Neural cell (in vitro differentiated cells): Measurements from ENCODE around the gene TENM3. TPM values are rescaled to one million over a fixed set of nuclear protein-coding genes. Genes with fewer than 3 reads are reported as not detected.

Experiments
- H2AFZ ChIP-seq: fragments of 200-600, 300-800 bp; sonication (generic), shearing (Covaris generic); 2 replicates; pipeline ENCODE4 v1.6.0; 2014; ENCODE audit warnings: low read depth, mild to moderate bottlenecking, antibody characterized with exemption, low read length, moderate library complexity
- H3F3A ChIP-seq: fragments of 200-600 bp; shearing (Covaris generic); 2 replicates; pipeline ENCODE4 v1.6.1; 2016; ENCODE audit warnings: mild to moderate bottlenecking, moderate library complexity, mixed read lengths, antibody characterized with exemption, low read length; ENCODE audit not compliant: insufficient read depth, poor library complexity, severe bottlenecking
- H3K27ac ChIP-seq: fragments of 200-600, 300-800 bp; sonication (generic), shearing (Covaris generic); 2 replicates; pipeline ENCODE4 v1.5.1; 2014; ENCODE audit warnings: mild to moderate bottlenecking, low read length, moderate library complexity
- H3K27me3 ChIP-seq: fragments of 300-800, 200-600 bp; sonication (generic), shearing (Covaris generic); 2 replicates; pipeline ENCODE4 v1.6.0; 2014; ENCODE audit warnings: mild to moderate bottlenecking, low read depth, low read length, moderate library complexity; ENCODE audit not compliant: insufficient read depth
- H3K36me3 ChIP-seq: fragments of 300-800, 200-600 bp; sonication (generic), shearing (Covaris generic); 2 replicates; pipeline ENCODE4 v1.5.1; 2014; ENCODE audit warnings: mild to moderate bottlenecking, antibody characterized with exemption, low read length, moderate library complexity; ENCODE audit not compliant: insufficient read depth
- H3K4me2 ChIP-seq: fragments of 300-800, 200-600 bp; sonication (generic), shearing (Covaris generic); 2 replicates; pipeline ENCODE4 v1.6.0; 2014; ENCODE audit warnings: mild to moderate bottlenecking, low read length
- H3K4me3 ChIP-seq: fragments of 300-800, 200-600 bp; sonication (generic), shearing (Covaris generic); 2 replicates; pipeline ENCODE4 v1.5.1; 2014; ENCODE audit warnings: mild to moderate bottlenecking, low read length, moderate library complexity
- H3K79me2 ChIP-seq: fragments of 200-600 bp; shearing (Covaris generic); replicated peaks from 2 replicates; pipeline ENCODE4 v1.6.0; 2014; ENCODE audit warnings: mild to moderate bottlenecking, low read length, moderate library complexity; ENCODE audit not compliant: insufficient read depth
- H3K9ac ChIP-seq: fragments of 300-800, 200-600 bp; sonication (generic), shearing (Covaris generic); 2 replicates; pipeline ENCODE4 v1.6.1; 2016; ENCODE audit warnings: mild to moderate bottlenecking, low read length, mixed read lengths
- H3K9me2 ChIP-seq: fragments of 200-600 bp; shearing (Covaris generic); 2 replicates; pipeline ENCODE4 v1.6.1; 2016; ENCODE audit warnings: mild to moderate bottlenecking, low read length, mixed read lengths; ENCODE audit not compliant: insufficient read depth
- H3K9me3 ChIP-seq: fragments of 200-600, 300-800 bp; sonication (generic), shearing (Covaris generic); 2 replicates; pipeline ENCODE4 v1.6.1; 2016; ENCODE audit warnings: mild to moderate bottlenecking, mixed run types, low read length, moderate library complexity, mixed read lengths
- H4K20me1 ChIP-seq: fragments of 200-600 bp; shearing (Covaris generic); 2 replicates; pipeline ENCODE4 v1.6.1; 2016; ENCODE audit warnings: mild to moderate bottlenecking, mixed run types; ENCODE audit not compliant: insufficient read depth
- EP300 ChIP-seq: fragments of 450-650 bp; conservative IDR thresholded peaks from 2 replicates; pipeline ENCODE4 v1.6.1; 2014; ENCODE audit warnings: antibody characterized with exemption, mild to moderate bottlenecking, moderate library complexity; ENCODE audit not compliant: poor library complexity, severe bottlenecking
- EZH2 ChIP-seq: fragments of 200-600, 300-800 bp; shearing (Covaris generic), sonication (generic); IDR thresholded peaks from 2 replicates; pipeline ENCODE4 v1.6.1; 2014; ENCODE audit warnings: antibody characterized with exemption, low read length, borderline replicate concordance, mild to moderate bottlenecking; ENCODE audit not compliant: insufficient read depth, poor library complexity, severe bottlenecking
- MXI1 ChIP-seq: fragments of 450-650 bp; conservative IDR thresholded peaks from 2 replicates; pipeline ENCODE4 v1.6.1; 2014; ENCODE audit warnings: antibody characterized with exemption, mild to moderate bottlenecking; ENCODE audit not compliant: poor library complexity, severe bottlenecking
- POLR2AphosphoS5 ChIP-seq: IDR thresholded peaks from 2 replicates; pipeline ENCODE4 v1.6.1; 2012
- RAD21 ChIP-seq: fragments of 450-650 bp; conservative IDR thresholded peaks from 2 replicates; pipeline ENCODE4 v1.6.1; 2014; ENCODE audit warnings: antibody characterized with exemption, mild to moderate bottlenecking, moderate library complexity
- SMC3 ChIP-seq: fragments of 450-650 bp; conservative IDR thresholded peaks from 2 replicates; pipeline ENCODE4 v1.6.1; 2014; ENCODE audit warnings: antibody characterized with exemption, mild to moderate bottlenecking, moderate library complexity; ENCODE audit not compliant: poor library complexity
- TAF1 ChIP-seq: IDR thresholded peaks from 2 replicates; pipeline ENCODE4 v1.6.1; 2012; ENCODE audit warnings: low read depth
- polyA plus RNA-seq: library from polyadenylated mRNA; depleted of rRNA; stranded (reverse); fragments of >200 nt; gene quantifications from 2 replicates; pipeline ENCODE4 v1.2.3, GENCODE V29; 2014
- TF ChIP-seq, protein P1 (sequence below): IDR thresholded peaks from 2 replicates; pipeline ENCODE4 v1.6.1; 2012; ENCODE audit warnings: borderline replicate concordance
- TF ChIP-seq, protein P2 (sequence below): fragments of 450-650 bp; IDR thresholded peaks from 2 replicates; pipeline ENCODE4 v1.5.1; 2014; ENCODE audit warnings: antibody characterized with exemption, mild to moderate bottlenecking, moderate library complexity; ENCODE audit not compliant: poor library complexity, severe bottlenecking

TENM3 gene
- polyA plus RNA-seq, 1 donor from 2014 or later, result 7.3 TPM

DNA sequence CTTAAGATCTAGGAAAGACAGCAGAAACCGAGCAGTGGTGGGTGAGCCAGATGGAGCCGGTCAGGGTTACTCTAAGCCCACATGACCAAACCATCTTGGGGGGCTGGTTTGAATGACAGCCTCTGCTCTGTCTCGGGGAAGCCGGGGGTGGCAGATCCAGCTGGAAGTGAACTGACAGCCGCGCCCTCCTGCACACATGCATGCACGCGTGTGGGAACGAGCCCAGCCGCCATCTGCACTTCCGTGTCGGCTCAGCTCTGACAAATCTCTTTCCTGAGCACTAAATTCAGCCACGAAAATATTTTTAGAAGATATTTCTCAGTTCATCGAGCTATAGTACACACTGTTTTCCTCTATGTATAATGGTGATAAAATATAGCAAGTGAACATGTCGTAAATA, 558.4 kb downstream of the TENM3 start:
- H3K9ac ChIP-seq, result no peak overlapping the region
- H3K27me3 ChIP-seq, result no peaks in the 10 kb centered on the region
- peaks cover 10% of the 10 kb centered on the region for H3K9me3 ChIP-seq
- H3K9me2 ChIP-seq, result no peaks in the 10 kb centered on the region
- TF ChIP-seq EP300 (no peak), POLR2AphosphoS5 (no peak), MXI1 (no peak), RAD21 (no peak), EZH2 (no peak), SMC3 (no peak), TAF1 (no peak)
- TF ChIP-seq, protein P1, sequence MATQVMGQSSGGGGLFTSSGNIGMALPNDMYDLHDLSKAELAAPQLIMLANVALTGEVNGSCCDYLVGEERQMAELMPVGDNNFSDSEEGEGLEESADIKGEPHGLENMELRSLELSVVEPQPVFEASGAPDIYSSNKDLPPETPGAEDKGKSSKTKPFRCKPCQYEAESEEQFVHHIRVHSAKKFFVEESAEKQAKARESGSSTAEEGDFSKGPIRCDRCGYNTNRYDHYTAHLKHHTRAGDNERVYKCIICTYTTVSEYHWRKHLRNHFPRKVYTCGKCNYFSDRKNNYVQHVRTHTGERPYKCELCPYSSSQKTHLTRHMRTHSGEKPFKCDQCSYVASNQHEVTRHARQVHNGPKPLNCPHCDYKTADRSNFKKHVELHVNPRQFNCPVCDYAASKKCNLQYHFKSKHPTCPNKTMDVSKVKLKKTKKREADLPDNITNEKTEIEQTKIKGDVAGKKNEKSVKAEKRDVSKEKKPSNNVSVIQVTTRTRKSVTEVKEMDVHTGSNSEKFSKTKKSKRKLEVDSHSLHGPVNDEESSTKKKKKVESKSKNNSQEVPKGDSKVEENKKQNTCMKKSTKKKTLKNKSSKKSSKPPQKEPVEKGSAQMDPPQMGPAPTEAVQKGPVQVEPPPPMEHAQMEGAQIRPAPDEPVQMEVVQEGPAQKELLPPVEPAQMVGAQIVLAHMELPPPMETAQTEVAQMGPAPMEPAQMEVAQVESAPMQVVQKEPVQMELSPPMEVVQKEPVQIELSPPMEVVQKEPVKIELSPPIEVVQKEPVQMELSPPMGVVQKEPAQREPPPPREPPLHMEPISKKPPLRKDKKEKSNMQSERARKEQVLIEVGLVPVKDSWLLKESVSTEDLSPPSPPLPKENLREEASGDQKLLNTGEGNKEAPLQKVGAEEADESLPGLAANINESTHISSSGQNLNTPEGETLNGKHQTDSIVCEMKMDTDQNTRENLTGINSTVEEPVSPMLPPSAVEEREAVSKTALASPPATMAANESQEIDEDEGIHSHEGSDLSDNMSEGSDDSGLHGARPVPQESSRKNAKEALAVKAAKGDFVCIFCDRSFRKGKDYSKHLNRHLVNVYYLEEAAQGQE, result no peak
- TF ChIP-seq, protein P2, sequence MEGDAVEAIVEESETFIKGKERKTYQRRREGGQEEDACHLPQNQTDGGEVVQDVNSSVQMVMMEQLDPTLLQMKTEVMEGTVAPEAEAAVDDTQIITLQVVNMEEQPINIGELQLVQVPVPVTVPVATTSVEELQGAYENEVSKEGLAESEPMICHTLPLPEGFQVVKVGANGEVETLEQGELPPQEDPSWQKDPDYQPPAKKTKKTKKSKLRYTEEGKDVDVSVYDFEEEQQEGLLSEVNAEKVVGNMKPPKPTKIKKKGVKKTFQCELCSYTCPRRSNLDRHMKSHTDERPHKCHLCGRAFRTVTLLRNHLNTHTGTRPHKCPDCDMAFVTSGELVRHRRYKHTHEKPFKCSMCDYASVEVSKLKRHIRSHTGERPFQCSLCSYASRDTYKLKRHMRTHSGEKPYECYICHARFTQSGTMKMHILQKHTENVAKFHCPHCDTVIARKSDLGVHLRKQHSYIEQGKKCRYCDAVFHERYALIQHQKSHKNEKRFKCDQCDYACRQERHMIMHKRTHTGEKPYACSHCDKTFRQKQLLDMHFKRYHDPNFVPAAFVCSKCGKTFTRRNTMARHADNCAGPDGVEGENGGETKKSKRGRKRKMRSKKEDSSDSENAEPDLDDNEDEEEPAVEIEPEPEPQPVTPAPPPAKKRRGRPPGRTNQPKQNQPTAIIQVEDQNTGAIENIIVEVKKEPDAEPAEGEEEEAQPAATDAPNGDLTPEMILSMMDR, result no peak
- no peak overlapping the region for H3K27ac ChIP-seq
- H2AFZ ChIP-seq, result no peak overlapping the region
- no peaks in the 10 kb centered on the region for H3F3A ChIP-seq
- no peak overlapping the region for H3K4me2 ChIP-seq
- H3K36me3 ChIP-seq, result peaks cover 11% of the 10 kb centered on the region
- H3K4me3 ChIP-seq, result no peak overlapping the region
- H3K79me2 ChIP-seq, result no peaks in the 10 kb centered on the region
- H4K20me1 ChIP-seq, result no peaks in the 10 kb centered on the region

GRCh38 chr4:182802621-182803020, 559.4 kb downstream of the TENM3 start:
- Histone ChIP-seq H3K4me3 (no peak overlapping the region), H4K20me1 (no peaks in the 10 kb centered on the region), H3F3A (no peaks in the 10 kb centered on the region), H2AFZ (no peak overlapping the region), H3K9me2 (no peaks in the 10 kb centered on the region), H3K27ac (no peak overlapping the region), H3K9me3 (peaks cover 10% of the 10 kb centered on the region), H3K4me2 (no peak overlapping the region), H3K79me2 (no peaks in the 10 kb centered on the region), H3K27me3 (no peaks in the 10 kb centered on the region), H3K36me3 (peaks cover 11% of the 10 kb centered on the region), H3K9ac (no peak overlapping the region)
- TF ChIP-seq EZH2, result no peak
- no peak for TF ChIP-seq EP300
- TF ChIP-seq, protein P1, result no peak
- no peak for TF ChIP-seq MXI1
- no peak for TF ChIP-seq SMC3
- no peak for TF ChIP-seq RAD21
- TF ChIP-seq TAF1, result no peak
- TF ChIP-seq, protein P2, result no peak
- no peak for TF ChIP-seq POLR2AphosphoS5
